Suprapubic skin (tissue), 4 donors: ENCODE data around the gene NFYC.

Experiments used
- CTCF ChIP-seq, 2 donors: fragments of 200-600 bp in 1 of 2; fragments of 450-650 bp in 1 of 2; sonication (generic) in 1 of 2; IDR thresholded peaks; one replicate each; pipeline ENCODE4 v1.5.1; 2016 to 2019; ENCODE audit warnings: antibody characterized with exemption in 2 of 2, mild to moderate bottlenecking in 1 of 2, moderate library complexity in 1 of 2
- EP300 ChIP-seq: sonication (generic); formaldehyde crosslinking; IDR thresholded peaks from one replicate; pipeline ENCODE4 v1.6.1; 2017; ENCODE audit warnings: antibody characterized with exemption
- POLR2A ChIP-seq, 2 donors: fragments of 450-650 bp; IDR thresholded peaks; one replicate each; pipeline ENCODE4 v1.6.1; 2017; ENCODE audit warnings: antibody characterized with exemption in 2 of 2, mild to moderate bottlenecking in 2 of 2, moderate library complexity in 2 of 2
- POLR2AphosphoS5 ChIP-seq, 3 donors: sonication (generic); formaldehyde crosslinking; IDR thresholded peaks; one replicate each; pipeline ENCODE4 v1.6.1; 2017; ENCODE audit warnings: antibody characterized with exemption in 3 of 3

- TF ChIP-seq CTCF (IDR thresholded peaks at IDR 0.05) (no peak), POLR2A (IDR thresholded peaks at IDR 0.05) (no peak), POLR2AphosphoS5 (IDR thresholded peaks at IDR 0.05) (no peak), EP300 (no peak)
Measured at GRCh38 chr1:40763742-40764532, 72.4 kb downstream of the NFYC start.
